ACC112 (cell line): ENCODE measurements around the gene APOA5.
A peak's percentile ranks its signal among the peaks of the same experiment; 100 is the strongest.

ENCODE experiments used
- H2AFZ ChIP-seq: fragments of 200-600 bp; sonication (generic); one replicate; pipeline ENCODE4 v1.6.0; 2017; ENCODE audit warnings: antibody characterized with exemption, low read length; ENCODE audit not compliant: unreplicated experiment
- H3K27ac ChIP-seq: fragments of 200-600 bp; sonication (generic); 2 replicates; pipeline ENCODE4 v1.5.1; 2014; ENCODE audit warnings: low read depth, mild to moderate bottlenecking, antibody characterized with exemption, low read length, moderate library complexity
- H3K27me3 ChIP-seq: fragments of 200-600 bp; sonication (generic); 2 replicates; pipeline ENCODE4 v1.6.1; 2014; ENCODE audit warnings: mild to moderate bottlenecking, antibody characterized with exemption, low read length, moderate library complexity, mixed read lengths; ENCODE audit not compliant: insufficient read depth
- H3K36me3 ChIP-seq: fragments of 200-600 bp; sonication (generic); 2 replicates; pipeline ENCODE4 v1.6.1; 2016; ENCODE audit warnings: mild to moderate bottlenecking, antibody characterized with exemption, low read length, moderate library complexity, mixed read lengths; ENCODE audit not compliant: insufficient read depth
- H3K4me1 ChIP-seq: fragments of 200-600 bp; sonication (generic); one replicate; pipeline ENCODE4 v1.6.1; 2016; ENCODE audit warnings: low read length, mixed read lengths; ENCODE audit not compliant: insufficient read depth, unreplicated experiment, control insufficient read depth
- H3K4me3 ChIP-seq: fragments of 200-600 bp; sonication (generic); 2 replicates; pipeline ENCODE4 v1.5.1; 2014; ENCODE audit warnings: mild to moderate bottlenecking, low read depth, low read length
- H3K79me2 ChIP-seq: fragments of 200-600 bp; sonication (generic); one replicate; pipeline ENCODE4 v1.6.0; 2016; ENCODE audit warnings: low read length; ENCODE audit not compliant: control insufficient read depth, unreplicated experiment, insufficient read depth

APOA5 gene

GRCh38 chr11:116833816-116834534, 42.3 kb upstream of the APOA5 start:
- Histone ChIP-seq H3K27ac (no peak overlapping the region), H3K27me3 (no peaks in the 10 kb centered on the region), H3K4me1 (peaks cover 26% of the 10 kb centered on the region), H3K36me3 (no peaks in the 10 kb centered on the region), H3K4me3 (no peak overlapping the region), H3K79me2 (no peaks in the 10 kb centered on the region), H2AFZ (no peak overlapping the region)

- no peak overlapping the region for H3K4me3 ChIP-seq
- no peaks in the 10 kb centered on the region for H3K27me3 ChIP-seq
- H3K27ac ChIP-seq, result no peak overlapping the region
- no peaks in the 10 kb centered on the region for H3K36me3 ChIP-seq
- no peak overlapping the region for H2AFZ ChIP-seq
- peaks cover 30% of the 10 kb centered on the region for H3K4me1 ChIP-seq
- H3K79me2 ChIP-seq, result no peaks in the 10 kb centered on the region
These were observed 41.8 kb upstream of the APOA5 start for GRCh38 chr11:116833491-116833815.

- H3K4me3 ChIP-seq, result no peak overlapping the region
- peaks cover 30% of the 10 kb centered on the region for H3K4me1 ChIP-seq
- H2AFZ ChIP-seq, result no peak overlapping the region
- H3K27ac ChIP-seq, result no peak overlapping the region
- no peaks in the 10 kb centered on the region for H3K36me3 ChIP-seq
- H3K79me2 ChIP-seq, result no peaks in the 10 kb centered on the region
- H3K27me3 ChIP-seq, result no peaks in the 10 kb centered on the region
These were observed 40.9 kb upstream of the APOA5 start for GRCh38 chr11:116832350-116833290.

GRCh38 chr11:116831790-116832349, 40.2 kb upstream of the APOA5 start:
- H3K4me3 ChIP-seq, result no peak overlapping the region
- H3K79me2 ChIP-seq, result no peaks in the 10 kb centered on the region
- no peaks in the 10 kb centered on the region for H3K36me3 ChIP-seq
- H3K4me1 ChIP-seq, result peaks cover 30% of the 10 kb centered on the region
- H3K27me3 ChIP-seq, result no peaks in the 10 kb centered on the region
- no peak overlapping the region for H3K27ac ChIP-seq
- no peak overlapping the region for H2AFZ ChIP-seq

- no peak overlapping the region for H3K27ac ChIP-seq
- H2AFZ ChIP-seq, result no peak overlapping the region
- H3K36me3 ChIP-seq, result no peaks in the 10 kb centered on the region
- H3K79me2 ChIP-seq, result no peaks in the 10 kb centered on the region
- H3K27me3 ChIP-seq, result no peaks in the 10 kb centered on the region
- H3K4me3 ChIP-seq, result no peak overlapping the region
- H3K4me1 ChIP-seq, result peaks cover 22% of the 10 kb centered on the region
These were observed 38.7 kb upstream of the APOA5 start for GRCh38 chr11:116830184-116830912.

GRCh38 chr11:116829525-116830183, 38.0 kb upstream of the APOA5 start, which contains the start of gene APOC3:
APOC3 (plus strand) TSS chr11:116829907; CDS start chr11:116830583, 676 bp downstream.
- Histone ChIP-seq H3K4me1 (peaks cover 15% of the 10 kb centered on the region), H3K36me3 (no peaks in the 10 kb centered on the region), H3K79me2 (no peaks in the 10 kb centered on the region), H3K27ac (no peak within 1 kb of the TSS), H3K4me3 (no peak within 1 kb of the TSS), H2AFZ (peak within 1 kb of the TSS; percentile 1), H3K27me3 (no peaks in the 10 kb centered on the region)

GRCh38 chr11:116828632-116829524, 37.2 kb upstream of the APOA5 start:
- H3K27me3 ChIP-seq, result no peaks in the 10 kb centered on the region
- no peak overlapping the region for H3K4me3 ChIP-seq
- no peak overlapping the region for H3K27ac ChIP-seq
- H3K36me3 ChIP-seq, result no peaks in the 10 kb centered on the region
- peaks cover 15% of the 10 kb centered on the region for H3K4me1 ChIP-seq
- H2AFZ ChIP-seq, result peak overlapping the region; percentile 1
- H3K79me2 ChIP-seq, result no peaks in the 10 kb centered on the region

GRCh38 chr11:116827461-116827860, 35.8 kb upstream of the APOA5 start:
- no peaks in the 10 kb centered on the region for H3K36me3 ChIP-seq
- H3K27ac ChIP-seq, result no peak overlapping the region
- H3K27me3 ChIP-seq, result no peaks in the 10 kb centered on the region
- H3K79me2 ChIP-seq, result no peaks in the 10 kb centered on the region
- peaks cover 15% of the 10 kb centered on the region for H3K4me1 ChIP-seq
- H3K4me3 ChIP-seq, result no peak overlapping the region
- H2AFZ ChIP-seq, result no peak overlapping the region

- Histone ChIP-seq H3K36me3 (no peaks in the 10 kb centered on the region), H3K27ac (no peak overlapping the region), H3K27me3 (no peaks in the 10 kb centered on the region), H3K79me2 (no peaks in the 10 kb centered on the region), H3K4me1 (peaks cover 15% of the 10 kb centered on the region), H2AFZ (no peak overlapping the region), H3K4me3 (no peak overlapping the region)
These were observed 35.2 kb upstream of the APOA5 start for GRCh38 chr11:116826751-116827431.
